ENCODE measurements around the gene CD47.
A peak's percentile ranks its signal among the peaks of the same experiment; 100 is the strongest.

Gene CD47

DNA sequence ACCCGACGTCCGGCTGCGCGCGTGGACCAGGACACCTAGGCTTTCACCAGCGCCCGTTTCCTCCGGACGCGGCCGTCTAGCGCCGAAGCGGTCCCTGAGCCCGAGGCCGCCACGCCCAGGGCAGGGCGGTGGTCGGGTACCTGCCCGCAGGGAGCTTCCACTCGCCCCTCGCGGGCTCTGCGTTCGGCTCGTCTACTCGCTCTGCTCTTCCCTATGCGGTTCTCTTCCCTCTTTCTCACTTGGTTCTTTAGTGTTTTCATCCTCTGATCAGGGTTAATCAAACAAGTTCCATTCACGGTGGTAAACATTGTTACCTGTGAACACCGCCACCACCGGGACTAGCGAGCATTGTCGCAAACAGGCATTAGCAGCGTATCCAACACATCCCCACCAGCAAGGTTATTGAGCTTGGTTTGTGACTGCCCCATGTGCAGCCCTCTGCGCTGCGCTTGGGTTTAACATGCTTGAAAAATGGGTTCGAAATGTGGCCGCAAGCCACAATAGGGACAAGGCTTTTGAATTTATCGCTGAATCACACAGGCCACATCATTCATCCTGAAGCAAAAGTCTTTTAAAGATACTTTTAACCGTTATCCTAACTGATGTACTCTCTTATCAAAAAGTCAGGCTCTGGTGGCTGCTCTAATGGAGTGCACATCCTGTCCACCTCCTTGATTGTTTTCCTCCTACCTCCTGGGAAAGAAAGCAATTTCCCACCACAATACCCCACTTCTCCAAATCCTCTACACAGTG, 843 bp upstream of the CD47 start:
- H3K4me3 ChIP-seq (ENCODE audit: low read length), result peak overlapping the region; percentile 81; the same call in 1 of the 2 replicates
- TF ChIP-seq ZNF274 (IDR thresholded peaks at IDR 0.05; ENCODE audit: low read depth, low read length), result no peak

DNA sequence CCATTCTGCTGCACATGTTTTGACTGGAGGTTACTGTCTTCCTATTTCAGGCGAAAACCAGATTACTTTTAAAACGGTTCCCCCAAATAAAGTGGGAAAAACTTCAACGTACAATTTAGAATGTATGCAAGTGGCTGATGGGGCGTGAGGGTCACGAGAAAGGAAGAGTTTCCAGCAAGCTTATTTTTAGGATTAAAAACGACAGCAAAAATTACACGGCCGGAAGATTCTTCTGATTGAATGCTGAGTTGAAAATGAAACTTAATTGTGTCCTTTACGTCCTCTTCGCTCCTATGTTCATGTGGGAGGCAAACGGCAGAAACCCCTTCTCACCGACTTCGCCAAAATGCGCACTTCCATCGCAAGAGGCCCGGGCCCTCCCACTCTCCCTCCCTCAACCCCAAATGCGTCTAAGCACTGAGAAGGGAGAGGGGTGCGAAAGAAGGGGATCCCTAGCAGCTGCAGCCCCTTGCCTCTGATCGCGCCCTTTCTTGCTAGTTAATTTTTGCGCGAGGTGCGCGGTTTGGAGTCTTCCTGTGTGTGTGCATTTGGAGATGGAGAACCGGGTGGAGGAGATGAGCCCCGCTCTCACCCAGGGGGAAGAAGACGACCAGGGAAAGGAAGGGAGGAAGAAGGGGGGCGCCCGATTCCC, 656 bp downstream of the CD47 start:
- peak overlapping the region; percentile 81 for H3K4me3 ChIP-seq (ENCODE audit: low read length)
- TF ChIP-seq ZNF274 (IDR thresholded peaks at IDR 0.05; ENCODE audit: low read depth, low read length), result no peak

DNA sequence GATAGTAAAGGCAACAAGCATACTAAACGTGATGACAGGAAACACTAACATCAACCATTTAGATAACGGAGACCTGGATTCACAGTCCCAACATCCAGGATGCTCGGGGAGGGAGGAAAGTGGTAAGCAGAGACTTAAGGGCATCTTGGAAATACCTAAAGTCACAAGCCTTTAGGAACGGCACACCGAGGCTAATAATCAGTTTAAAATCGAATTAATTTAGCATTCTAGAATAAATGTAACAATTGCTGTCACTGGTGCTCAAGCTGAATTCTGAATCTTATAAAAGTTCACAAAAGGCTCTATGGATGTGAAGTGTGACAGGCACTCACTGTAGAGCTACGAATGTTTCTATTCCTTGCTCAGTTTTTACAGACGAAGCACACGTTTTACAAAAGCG, 1.3 kb downstream of the CD47 start:
- no peak for TF ChIP-seq ZNF274 (IDR thresholded peaks at IDR 0.05; ENCODE audit: low read depth, low read length)
- H3K4me3 ChIP-seq (ENCODE audit: low read length), result peak overlapping the region; percentile 81

DNA sequence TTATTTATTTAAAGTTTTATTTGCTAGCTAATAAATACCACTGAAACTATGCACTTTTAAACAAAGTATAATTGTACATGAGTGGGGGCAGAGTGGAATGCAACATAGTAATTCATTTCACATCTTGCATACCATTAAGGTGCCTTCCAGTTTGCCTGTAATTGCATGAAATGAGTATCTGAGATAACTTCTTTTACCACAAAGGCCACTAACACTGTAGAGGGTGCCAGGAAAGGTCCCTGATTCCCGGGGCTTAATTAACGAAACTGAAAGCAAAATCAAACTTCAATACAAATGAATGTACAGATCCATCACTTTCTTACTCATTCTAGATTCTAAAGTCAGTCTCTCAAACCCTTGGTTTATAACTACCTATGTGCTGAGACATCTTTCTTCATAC, 2.1 kb downstream of the CD47 start:
- TF ChIP-seq ZNF274 (IDR thresholded peaks at IDR 0.05; ENCODE audit: low read depth, low read length), result no peak
- H3K4me3 ChIP-seq (ENCODE audit: low read length), result no peak overlapping the region; the same call in 1 of the 2 replicates

DNA sequence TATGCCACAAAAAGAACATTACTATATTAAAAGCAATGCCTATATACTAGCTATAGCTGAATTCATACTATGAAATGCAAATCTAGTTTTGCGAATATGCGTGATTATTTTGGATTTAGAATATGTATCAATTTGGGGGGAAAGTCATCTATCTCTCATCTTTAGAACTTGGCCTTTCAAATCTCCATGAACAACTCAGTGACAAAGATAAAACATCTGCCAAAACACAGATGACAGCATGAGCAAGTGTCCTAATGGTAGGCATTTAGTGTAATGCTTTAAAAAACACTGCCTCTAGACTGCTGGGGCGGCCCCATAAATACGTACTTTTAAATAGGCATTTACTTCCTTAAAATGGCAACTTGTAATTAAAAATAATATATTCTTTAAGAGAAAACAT, 2.7 kb downstream of the CD47 start:
- peak overlapping the region; percentile 17; the same call in 1 of the 2 replicates for H3K4me3 ChIP-seq (ENCODE audit: low read length)
- no peak for TF ChIP-seq ZNF274 (IDR thresholded peaks at IDR 0.05; ENCODE audit: low read depth, low read length)

DNA sequence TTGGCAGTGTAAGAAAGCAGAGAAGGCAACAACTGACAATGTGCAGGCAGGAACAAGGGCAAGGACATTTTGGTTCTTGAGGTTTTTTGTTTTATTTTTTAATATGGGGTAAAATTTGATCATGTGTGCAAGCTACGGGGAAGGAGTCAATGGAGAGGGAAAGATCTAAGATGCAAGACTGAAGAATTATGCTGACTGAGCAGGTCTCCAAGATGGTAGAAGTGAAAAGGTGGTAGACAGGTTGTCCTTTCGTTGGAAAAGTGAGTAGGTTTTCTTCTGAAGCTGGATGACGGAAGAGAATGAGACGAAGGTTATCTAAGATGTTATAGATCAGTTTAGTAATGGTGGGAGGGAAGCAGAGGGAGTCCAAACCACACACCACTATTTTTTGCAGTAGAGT, 4.2 kb downstream of the CD47 start:
- H3K4me3 ChIP-seq (ENCODE audit: low read length), result no peak overlapping the region

DNA sequence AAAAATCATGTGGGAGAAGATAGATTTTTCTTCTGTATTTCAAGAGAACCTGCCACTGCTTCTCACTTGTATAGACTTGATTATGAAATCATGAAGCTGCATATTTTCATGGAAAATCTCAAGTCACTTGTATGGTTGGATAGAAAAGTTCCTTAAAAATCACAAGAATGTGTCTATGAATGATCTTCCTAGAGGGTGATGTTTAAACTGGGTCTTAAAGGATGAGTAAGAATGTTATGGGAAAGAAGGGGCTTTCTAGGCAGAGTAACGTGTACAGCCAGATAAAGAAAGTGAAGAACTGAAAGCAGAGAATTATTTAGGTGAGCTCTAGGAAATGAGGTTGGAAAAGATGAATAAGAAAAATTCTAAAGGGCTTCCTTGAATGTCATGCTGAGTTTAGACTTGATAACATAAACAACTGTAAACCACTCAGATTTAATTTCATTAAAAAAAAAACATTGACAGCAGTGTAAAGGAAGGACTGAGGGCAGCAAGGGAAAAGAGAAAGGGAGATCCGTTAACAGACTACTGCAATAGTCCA, 5.0 kb downstream of the CD47 start:
- no peak for TF ChIP-seq ZNF274 (IDR thresholded peaks at IDR 0.05; ENCODE audit: low read depth, low read length)
- H3K4me3 ChIP-seq (ENCODE audit: low read length), result no peak overlapping the region

More for the DNA sequence above, 4.2 kb downstream of the CD47 start:
- no peak for TF ChIP-seq ZNF274 (IDR thresholded peaks at IDR 0.05; ENCODE audit: low read depth, low read length)

DNA sequence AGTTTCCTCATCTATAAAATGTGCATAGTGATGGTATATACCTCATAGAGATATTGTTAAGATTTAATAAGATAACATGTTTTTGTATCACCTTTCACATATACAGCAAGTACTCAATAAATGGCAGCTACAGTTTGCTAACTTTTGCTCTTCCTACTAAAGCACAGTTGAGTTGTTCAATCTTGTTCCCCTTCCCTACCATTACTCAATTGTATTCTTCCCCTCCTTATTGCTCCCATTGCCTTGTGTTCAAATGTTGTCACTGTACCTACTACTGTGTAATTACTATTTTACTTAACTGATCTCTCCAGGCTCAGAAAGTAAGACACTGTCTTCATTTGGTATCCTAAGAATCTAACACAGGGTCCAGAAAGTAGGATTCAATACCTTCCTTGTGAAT, 5.5 kb downstream of the CD47 start:
- TF ChIP-seq ZNF274 (IDR thresholded peaks at IDR 0.05; ENCODE audit: low read depth, low read length), result no peak
- no peak overlapping the region for H3K4me3 ChIP-seq (ENCODE audit: low read length)

DNA sequence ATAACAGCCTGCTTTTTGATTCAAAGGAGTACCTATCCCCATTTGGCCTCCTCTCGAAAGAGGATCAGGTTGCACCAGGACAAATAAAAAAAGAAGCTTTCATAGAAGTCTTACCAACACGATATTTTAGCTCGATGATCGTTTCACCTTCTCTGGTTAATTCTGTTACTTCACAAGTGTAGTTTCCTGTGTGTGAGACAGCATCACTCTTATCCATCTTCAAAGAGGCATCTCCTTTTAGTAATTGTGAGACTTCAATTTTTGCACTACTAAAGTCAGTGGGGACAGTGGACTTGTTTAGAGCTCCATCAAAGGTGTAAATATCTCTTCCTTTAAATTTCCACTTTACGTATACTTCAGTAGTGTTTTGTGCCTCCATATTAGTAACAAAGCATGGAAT, 11.0 kb downstream of the CD47 start:
- H3K4me3 ChIP-seq (ENCODE audit: low read length), result no peak overlapping the region
- TF ChIP-seq ZNF274 (IDR thresholded peaks at IDR 0.05; ENCODE audit: low read depth, low read length), result no peak

DNA sequence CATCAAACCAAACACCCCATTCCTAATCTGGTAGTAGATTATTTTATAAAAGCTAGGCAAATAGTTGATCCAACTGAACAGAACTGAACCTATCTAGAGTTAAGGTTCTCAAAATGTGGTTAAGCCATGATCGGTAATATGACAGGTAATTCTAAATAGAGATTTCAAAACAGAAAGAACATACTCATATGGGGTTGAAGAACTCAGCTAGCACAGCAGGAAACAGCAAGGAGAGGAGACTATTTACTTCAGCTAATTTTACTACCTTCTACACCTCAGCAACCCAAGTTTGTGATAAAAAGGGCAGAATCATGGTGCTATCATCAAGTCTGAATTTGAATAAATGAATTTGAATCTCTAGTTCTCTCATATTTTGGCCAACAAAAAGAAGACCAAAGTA, 11.8 kb downstream of the CD47 start:
- TF ChIP-seq ZNF274 (IDR thresholded peaks at IDR 0.05; ENCODE audit: low read depth, low read length), result no peak
- H3K4me3 ChIP-seq (ENCODE audit: low read length), result no peak overlapping the region

DNA sequence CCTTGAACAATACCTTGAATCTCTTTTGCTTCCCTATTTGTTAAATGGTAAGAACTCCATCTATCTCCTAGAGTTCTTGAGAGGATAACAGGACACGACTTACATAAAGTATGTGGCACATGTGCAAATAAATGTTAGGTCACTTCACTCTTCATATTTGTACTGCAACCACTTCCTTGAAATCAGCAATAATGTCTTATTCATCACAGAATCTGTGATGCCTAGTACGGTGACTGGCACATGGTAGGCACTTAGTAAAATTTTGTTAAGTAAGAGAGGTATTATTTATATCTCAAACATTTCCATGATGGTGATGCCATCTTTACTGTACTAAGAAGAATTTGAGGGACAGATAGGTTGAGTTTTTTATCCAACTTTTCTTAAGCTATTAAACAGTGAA, 14.3 kb downstream of the CD47 start:
- no peak for TF ChIP-seq ZNF274 (IDR thresholded peaks at IDR 0.05; ENCODE audit: low read depth, low read length)
- H3K4me3 ChIP-seq (ENCODE audit: low read length), result no peak overlapping the region

DNA sequence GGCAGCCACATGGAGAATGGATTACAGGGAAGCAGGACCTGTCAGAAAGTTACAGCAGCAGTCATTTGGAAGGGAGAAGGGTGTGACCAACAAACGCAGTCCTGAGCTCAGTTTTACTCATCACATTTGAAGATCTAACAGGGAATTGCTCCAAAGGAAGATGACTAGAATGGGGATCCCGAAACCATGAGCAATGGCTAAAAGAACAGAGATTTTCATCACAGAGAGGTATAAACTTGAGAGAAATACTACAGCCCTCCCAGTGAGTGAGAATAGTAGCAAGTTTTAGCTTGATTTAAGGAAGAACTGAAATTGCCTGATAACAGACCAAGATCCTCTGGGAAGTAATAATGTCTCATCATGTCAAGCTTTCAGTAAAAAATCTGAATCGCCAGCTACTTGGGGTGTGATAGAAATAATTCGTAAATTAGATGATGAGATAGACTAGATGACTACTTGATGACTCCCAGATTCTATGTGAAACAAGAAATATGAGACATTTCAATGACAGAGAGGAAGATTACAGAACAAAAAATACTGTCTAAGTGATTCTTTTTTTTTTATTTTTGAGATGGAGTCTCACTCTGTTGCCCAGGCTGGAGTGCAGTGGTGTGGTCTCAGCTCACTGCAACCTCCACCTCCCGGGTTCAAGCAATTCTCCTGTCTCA, 16.9 kb downstream of the CD47 start:
- H3K4me3 ChIP-seq (ENCODE audit: low read length), result no peak overlapping the region
- TF ChIP-seq ZNF274 (IDR thresholded peaks at IDR 0.05; ENCODE audit: low read depth, low read length), result no peak

DNA sequence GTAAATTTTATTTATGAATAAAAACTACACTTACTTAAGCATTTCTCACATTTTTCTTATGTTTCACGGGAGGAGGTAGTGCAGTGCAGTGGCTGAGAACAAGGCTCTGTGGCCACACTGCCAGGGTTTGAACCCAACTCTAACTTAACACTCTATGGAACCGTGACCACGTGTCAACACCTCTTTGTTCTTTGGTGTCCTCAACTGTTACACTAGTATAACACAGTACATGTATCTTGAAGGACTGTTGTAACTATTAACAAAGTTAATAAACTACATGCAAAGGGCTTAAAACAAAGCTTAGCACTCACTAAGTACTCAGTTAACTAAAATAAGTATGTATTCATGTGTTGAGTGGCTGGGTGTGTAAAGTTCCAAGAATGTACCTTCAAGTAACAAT, 19.5 kb downstream of the CD47 start:
- H3K4me3 ChIP-seq (ENCODE audit: low read length), result no peak overlapping the region
- no peak for TF ChIP-seq ZNF274 (IDR thresholded peaks at IDR 0.05; ENCODE audit: low read depth, low read length)

DNA sequence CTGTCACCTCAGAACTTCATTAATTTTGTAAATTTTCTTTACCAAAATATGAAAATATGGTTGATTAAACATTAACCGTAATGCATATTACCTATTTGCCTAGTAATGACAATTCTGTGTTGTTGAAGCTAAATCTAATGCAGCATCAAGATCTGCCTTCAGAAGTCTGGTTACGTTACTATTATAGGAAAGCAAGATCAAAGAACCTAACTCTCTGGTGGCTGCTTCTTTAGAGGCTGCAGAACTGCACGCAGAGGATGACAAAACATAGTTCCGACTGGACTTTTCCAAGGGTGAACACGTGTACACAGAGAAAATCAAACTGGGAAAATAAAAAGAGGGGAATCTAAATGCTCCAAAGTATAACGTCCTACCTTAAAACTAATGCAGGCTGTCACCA, 20.5 kb downstream of the CD47 start:
- H3K4me3 ChIP-seq (ENCODE audit: low read length), result no peak overlapping the region
- no peak for TF ChIP-seq ZNF274 (IDR thresholded peaks at IDR 0.05; ENCODE audit: low read depth, low read length)

DNA sequence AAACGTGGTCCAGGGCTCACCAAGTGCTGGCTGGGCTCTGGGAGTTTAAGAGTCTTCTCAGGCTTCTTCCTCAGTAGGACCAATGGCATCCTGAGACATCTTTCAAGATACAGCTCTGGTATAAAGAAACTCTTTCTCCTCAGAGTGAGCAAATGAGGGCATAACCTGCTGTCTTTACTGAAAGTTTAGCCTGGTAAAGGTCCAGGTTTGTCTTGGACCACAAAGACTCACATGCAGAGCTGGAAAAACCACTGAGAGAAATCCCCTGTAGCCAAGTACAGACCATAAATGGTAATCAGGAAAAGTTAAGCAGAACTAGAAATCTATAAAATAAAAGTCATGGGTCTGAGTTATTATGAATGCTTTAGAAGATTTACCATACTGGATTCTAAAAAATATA, 23.1 kb downstream of the CD47 start:
- no peak for TF ChIP-seq ZNF274 (IDR thresholded peaks at IDR 0.05; ENCODE audit: low read depth, low read length)

More for the DNA sequence above, 23.1 kb downstream of the CD47 start:
- no peak overlapping the region for H3K4me3 ChIP-seq (ENCODE audit: low read length)

All from GM08714 (cell line).